Measurements from ENCODE around the gene DUS1L.

Gene DUS1L

GRCh38 chr17:82100502-82101298, 35.1 kb upstream of the DUS1L start:
- no peak for FAIRE-seq

- FAIRE-seq: no peak
Measured at GRCh38 chr17:82098939-82099763, 33.5 kb upstream of the DUS1L start.

- no peak for FAIRE-seq
Measured at GRCh38 chr17:82098169-82098938, 32.8 kb upstream of the DUS1L start, which contains the start of gene FASN. TSS of gene FASN (minus strand) at chr17:82098236. CDS start at chr17:82096445, 1,791 bp downstream.

GRCh38 chr17:82097919-82098168, 32.2 kb upstream of the DUS1L start:
- FAIRE-seq: no peak

- no peak for FAIRE-seq
Measured at GRCh38 chr17:82097184-82097918, 31.7 kb upstream of the DUS1L start.

GRCh38 chr17:82096709-82097183, 31.1 kb upstream of the DUS1L start:
- no peak for FAIRE-seq

- FAIRE-seq: no peak
Measured at GRCh38 chr17:82095777-82096708, 30.4 kb upstream of the DUS1L start.

- no peak for FAIRE-seq
Measured at GRCh38 chr17:82094931-82095776, 29.6 kb upstream of the DUS1L start.

GRCh38 chr17:82092995-82093751, 27.6 kb upstream of the DUS1L start:
- no peak for FAIRE-seq

GRCh38 chr17:82092628-82092994, 27.0 kb upstream of the DUS1L start:
- FAIRE-seq: no peak

GRCh38 chr17:82092094-82092586, 26.5 kb upstream of the DUS1L start:
- no peak for FAIRE-seq

- FAIRE-seq: no peak
Measured at GRCh38 chr17:82091264-82092066, 25.9 kb upstream of the DUS1L start.

GRCh38 chr17:82090549-82091263, 25.1 kb upstream of the DUS1L start:
- no peak for FAIRE-seq

- no peak for FAIRE-seq
Measured at GRCh38 chr17:82089723-82090548, 24.3 kb upstream of the DUS1L start.

- FAIRE-seq: no peak
Measured at GRCh38 chr17:82088838-82089722, 23.5 kb upstream of the DUS1L start.

Measured in islet of Langerhans (tissue), 1 donor.